NCI-H526 treated with DMSO at 0.1 percent for 48 hours (cell line): ENCODE results near the gene AMOT.

Experiments
- DNase-seq: peaks from one replicate; lab custom pipeline; 2025; lab: John Stamatoyannopoulos, UW

Gene AMOT

GRCh38 chrX:112802541-112802940 lies 38.1 kb downstream of the AMOT start:
- DNase-seq: no peak

DNA sequence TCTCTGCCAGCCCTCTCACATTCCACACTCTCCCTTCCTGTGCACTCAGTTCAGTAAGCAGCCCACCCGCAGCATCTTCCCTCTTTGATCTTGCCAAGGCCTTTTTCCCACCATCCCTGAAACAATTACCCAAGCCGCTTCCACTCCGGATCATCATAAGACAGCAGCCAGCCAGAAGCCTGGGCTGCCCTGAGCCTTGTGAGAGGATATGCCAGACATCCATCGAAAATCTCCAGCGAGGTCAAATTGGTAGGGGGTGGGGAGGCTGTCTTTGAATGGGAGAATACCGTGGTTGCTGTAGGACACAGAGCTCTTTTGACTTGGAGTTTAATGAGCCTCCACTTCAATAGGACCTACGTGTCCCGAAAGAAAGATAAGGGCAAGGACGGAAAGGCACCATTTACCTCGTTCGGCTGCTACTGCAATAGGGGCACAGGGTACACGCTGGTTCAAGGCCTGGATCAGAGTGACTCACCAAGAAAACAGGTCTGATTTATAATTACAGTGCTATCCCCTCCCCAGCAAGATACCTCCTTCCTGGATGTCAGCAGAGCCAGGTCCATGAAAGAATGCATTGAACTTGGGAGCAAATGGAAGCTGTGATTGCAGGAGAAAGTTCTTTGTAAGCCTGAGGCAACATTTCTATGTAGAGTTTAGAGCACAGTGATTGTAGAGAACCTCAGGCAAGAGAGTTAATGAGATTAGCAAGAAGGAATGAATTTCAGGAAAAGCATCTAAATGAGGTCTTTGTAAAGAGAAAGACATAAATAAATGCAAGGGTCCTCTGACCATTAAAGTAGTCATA lies 39.5 kb downstream of the AMOT start:
- DNase-seq: no peak

DNA sequence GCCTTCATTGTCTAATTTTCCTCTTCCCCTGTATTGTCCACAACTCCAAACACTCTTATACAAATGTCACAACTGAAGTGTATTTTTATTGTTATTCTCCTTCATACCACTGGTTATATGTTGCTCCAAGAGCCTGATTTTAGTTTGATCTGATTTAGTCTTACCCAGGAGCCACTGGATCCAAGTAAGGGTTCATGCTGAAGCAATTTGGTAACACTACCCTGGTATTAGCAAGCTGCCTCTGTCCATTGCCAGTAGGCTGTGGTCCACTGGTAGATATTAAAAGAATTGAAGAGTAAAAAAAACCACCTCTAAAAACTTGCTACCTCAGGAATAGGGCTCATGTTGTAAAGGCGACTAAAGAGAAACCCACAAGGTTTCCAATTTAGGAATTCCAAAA lies 41.2 kb downstream of the AMOT start:
- DNase-seq: no peak

DNA sequence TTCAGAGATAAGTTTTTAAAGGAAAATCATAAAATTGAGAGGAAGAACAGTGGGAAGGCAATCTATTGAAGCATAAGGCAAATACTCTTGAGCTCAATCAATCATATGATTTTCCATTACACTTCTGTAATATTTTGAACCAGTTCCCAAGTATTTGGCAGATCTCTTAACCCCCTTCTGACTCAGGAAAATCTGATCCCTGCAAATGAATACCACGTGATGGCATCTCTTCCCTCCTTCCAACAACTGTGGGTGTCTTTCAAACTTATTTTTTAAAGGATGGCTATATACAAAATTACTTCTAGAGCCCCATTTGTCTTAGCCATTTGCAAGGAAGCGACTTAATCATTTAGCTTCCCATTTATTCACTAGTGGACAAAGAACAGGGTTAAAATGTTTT lies 41.9 kb downstream of the AMOT start:
- DNase-seq: no peak

DNA sequence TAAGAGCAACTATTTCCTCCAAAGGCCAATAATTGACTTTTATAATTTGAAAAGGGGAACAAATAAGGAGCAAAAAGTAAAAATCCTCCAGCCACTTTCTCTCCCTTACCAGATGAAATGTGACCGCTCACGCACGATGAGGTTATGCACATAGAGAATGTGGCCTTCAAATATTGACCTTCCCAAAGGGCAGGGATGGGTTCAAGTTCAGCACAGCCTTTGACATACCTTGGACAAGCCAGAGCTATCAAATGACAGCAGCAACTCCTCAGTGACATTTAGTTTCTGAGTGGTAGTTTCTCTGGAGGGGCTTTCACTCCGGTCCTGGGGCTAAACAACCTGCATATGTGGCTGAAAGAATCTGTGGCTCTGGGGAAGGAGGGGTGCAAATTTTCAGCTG lies 50.7 kb downstream of the AMOT start:
- DNase-seq: no peak

- no peak for DNase-seq
These were observed 54.6 kb downstream of the AMOT start for GRCh38 chrX:112786076-112786475.

DNA sequence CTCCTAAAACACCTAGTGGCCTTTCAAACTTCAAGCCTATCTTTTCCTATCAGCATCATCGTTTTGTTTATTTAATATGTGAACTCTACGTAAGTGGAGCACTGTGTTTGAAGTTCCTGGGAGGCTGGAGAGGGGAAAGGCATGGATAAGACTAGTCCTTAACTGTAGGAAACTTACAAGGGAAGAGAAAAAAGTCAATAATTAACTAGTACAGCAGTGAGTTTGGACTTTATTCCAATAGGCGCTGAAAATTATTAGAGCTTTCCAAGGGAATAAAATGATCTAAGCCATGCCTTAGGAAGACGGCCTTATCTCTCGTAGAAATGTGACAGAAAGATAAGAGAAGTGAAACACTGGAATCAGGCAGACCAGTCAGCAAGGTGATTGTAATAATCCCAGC lies 55.3 kb downstream of the AMOT start:
- no peak for DNase-seq

GRCh38 chrX:112784692-112785091 lies 55.9 kb downstream of the AMOT start:
- DNase-seq: no peak

- no peak for DNase-seq
These were observed 61.5 kb downstream of the AMOT start for GRCh38 chrX:112779139-112779538.

DNA sequence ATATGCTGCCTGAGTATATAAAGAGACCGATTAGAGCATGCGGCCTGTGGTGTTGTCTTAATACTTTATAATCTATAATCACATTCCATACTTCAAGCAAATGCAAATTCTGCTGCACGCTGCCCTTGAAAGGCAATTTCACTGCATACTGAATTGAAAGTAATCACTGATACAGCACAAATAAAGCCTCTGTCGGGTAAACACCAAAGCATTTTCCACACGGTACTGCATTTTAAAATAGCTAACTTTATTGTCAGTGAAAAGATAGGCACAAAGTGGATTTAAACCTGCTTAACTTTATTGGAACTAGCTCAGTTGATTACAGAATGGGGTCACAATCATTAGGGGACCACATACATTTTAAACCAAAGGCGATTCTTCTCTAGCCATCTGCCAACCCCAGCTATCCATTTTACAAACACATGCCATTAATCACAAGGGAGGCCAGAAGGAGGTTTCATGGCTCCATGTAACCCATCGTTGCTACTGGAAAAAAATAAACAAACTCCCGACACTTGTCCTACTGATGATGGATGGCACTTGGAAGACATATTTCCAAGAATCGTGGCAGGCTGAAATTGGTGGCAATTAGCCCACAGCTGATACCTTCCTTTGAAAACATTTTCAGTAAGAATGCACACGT lies 65.9 kb downstream of the AMOT start:
- no peak for DNase-seq

DNA sequence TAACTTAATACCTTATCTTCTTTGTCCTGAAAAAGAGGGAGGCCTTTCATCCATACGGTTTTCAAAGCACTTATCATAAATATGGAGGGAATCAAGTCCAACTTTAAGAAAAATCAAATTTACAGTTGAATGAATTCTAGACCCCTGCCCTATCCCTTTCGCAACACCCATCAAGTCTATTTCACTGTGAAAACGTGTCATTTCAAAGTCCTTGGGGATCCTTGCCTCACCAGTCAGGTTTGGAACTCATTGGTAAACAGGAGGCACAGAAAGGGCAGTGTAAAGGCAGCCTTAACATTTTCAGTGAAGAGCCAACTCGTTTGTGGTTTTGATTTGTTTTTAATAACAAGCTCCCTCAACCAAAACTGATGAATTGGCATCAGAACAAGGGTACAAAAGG lies 66.5 kb downstream of the AMOT start:
- no peak for DNase-seq

DNA sequence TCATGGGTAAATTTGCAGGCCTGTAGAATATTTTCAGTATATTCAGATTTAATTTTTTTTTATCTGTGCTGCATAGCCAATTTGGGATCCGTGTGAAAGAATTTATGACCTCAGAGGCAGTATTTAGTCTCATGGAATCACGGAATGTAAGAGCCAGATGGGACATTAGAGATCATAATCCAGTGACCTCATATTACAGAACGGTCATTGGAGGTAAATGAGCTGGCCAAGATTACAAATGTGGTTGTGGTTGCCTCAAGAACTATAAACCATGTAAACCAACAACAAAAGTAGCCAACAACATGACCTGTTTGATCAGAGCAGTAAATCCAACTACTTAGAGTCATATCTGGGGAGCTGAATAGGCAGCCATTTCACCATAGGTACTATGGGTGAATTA lies 71.6 kb downstream of the AMOT start:
- DNase-seq: no peak

DNA sequence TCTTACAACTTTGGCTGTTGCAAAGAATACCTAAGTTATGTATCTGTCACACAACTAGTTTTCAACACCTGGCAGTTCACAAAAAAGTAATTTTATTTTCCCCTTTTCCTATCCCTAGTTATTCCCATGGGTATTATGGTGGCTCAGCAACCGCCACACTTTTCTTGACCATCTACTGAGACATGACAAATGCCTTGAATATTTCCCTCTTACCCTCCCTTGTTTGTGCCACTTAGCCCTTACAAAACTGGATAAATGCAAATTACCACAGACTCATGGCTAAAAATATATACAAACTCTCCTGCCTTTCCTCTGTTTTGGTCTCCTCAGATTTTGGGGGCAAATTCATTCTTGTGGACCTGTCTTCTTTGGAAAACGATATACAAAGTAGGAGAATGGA lies 72.1 kb downstream of the AMOT start:
- DNase-seq: no peak

DNA sequence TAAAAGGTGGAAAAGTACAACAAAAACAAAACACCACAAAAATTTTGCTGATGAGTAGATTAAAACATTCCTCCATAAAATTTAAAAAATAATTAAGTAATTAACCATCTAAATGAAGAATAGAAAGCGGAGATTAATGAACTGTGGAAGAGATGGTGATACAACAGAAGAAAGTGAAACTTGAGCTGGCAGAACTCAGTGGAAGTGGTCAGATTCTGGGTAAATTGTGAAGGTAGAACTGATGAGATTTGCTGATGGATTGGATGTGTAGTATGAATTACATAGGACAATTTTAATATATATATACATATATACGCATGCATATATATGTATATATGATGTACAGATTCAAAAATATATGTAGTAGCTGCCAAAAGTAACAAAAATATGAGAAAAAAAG lies 73.9 kb downstream of the AMOT start:
- no peak for DNase-seq

- DNase-seq: no peak
These were observed 79.1 kb downstream of the AMOT start for GRCh38 chrX:112761242-112762207.

DNA sequence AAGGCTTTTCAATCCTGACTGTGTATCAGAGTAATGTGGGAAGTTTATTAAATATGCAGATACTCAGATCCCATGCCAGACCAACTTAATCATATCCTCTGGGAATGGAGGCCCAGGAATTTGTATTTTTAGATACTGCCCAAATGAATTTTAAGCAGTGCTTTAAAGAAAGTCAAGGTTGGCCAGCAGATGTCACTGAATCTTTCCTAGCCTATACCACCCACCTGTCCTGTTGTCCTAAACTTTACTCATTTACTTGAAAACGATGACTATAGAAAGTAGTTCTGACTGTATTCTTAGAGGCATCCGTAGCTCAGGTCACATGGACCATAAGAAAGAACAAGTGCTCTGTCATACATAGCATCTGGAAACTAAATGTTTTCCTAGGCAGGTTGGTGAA lies 79.9 kb downstream of the AMOT start:
- no peak for DNase-seq

DNA sequence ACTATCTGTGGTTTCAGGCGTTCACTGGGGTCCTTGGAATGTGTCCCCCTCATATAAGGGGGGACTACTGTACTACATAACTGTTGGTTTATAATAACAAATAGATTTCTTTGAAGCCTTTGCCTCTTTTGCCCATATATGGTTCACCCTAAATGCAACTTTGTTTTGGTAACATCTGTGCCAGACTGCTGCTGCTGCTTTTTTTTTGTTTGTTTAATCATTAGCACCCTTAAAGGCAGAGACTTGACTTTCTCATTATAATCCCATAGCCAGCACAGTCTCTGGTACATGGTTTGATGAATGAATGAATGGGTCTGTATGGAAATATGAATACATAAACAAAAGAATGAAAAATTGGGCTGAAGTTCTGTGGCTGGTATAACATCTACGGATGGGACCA lies 80.7 kb downstream of the AMOT start:
- no peak for DNase-seq

DNA sequence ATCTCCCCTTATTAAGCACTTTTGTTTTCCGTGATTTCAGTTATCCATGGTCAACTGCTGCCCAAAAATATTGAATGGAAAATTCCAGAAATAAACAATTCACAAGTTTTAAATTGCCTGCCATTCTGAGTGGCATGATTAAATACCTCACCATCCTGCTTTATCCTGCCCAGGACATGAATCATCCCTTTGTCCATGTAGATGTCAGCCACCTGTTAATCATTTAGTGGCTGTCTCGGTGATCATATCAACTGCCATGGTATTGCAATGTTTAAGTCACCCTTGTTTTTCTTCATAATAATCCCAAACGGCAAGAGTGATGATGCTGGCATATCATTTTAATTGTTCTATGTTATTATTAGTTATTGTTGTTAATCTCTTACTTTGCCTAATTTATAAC lies 81.1 kb downstream of the AMOT start:
- DNase-seq: no peak

DNA sequence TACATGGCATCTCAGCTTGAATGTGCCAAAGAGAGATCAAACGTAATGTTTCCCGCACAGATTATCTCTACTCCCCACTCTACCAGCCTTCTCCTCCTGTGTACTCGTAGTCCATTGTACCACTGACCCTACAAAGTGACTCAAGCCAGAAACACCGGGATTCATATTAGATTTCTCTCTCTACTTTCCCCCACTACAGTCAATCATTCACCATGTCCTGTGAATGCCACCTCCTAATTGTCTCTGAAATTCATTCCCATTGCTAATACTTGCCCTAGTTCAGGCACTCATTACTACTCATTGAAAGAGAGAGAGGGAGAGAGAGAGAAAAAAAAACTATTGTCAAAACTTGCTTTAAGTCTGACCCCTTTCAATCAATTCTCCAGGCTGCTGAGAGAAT lies 82.7 kb downstream of the AMOT start:
- DNase-seq: no peak

- DNase-seq: no peak
These were observed 87.5 kb downstream of the AMOT start for GRCh38 chrX:112753116-112753515.

GRCh38 chrX:112751076-112751475 lies 89.6 kb downstream of the AMOT start:
- DNase-seq: no peak

- no peak for DNase-seq
These were observed 93.6 kb downstream of the AMOT start for GRCh38 chrX:112746812-112747595.
